ENCODE data around the gene ESR1. TPM values are rescaled to one million over a fixed set of nuclear protein-coding genes. Genes with fewer than 3 reads are reported as not detected.

ESR1 gene
- total RNA-seq, 2 experiments from 2014 or later, result 0.38 to 0.79 TPM

GRCh38 chr6:152002306-152002705 lies 194.8 kb downstream of the ESR1 start:
- CTCF ChIA-PET, result no interaction called here

GRCh38 chr6:152004036-152004566 lies 196.6 kb downstream of the ESR1 start:
- Mint-ChIP-seq H3K27me3 (no peaks in the 10 kb centered on the region), H3K9me3 (no peaks in the 10 kb centered on the region), H3K36me3 (ENCODE audit: low read depth) (no peaks in the 10 kb centered on the region), H3K4me3 (no peak overlapping the region), H3K4me1 (ENCODE audit: low read depth) (no peaks in the 10 kb centered on the region), H3K27ac (no peak overlapping the region)
- ATAC-seq (no peak), DNase-seq (no peak)
- POLR2A ChIA-PET, result no interaction called here
- CTCF ChIA-PET, result no interaction called here
- TF ChIP-seq CTCF (IDR thresholded peaks at IDR 0.05), result no peak
- intact Hi-C loops (cut with micrococcal nuclease), result no loop called here

More at GRCh38 chr6:152002306-152002705, 194.8 kb downstream of the ESR1 start:
- no peak for ATAC-seq
- H3K27ac Mint-ChIP-seq, result no peak overlapping the region
- no peaks in the 10 kb centered on the region for H3K27me3 Mint-ChIP-seq
- H3K36me3 Mint-ChIP-seq (ENCODE audit: low read depth), result no peaks in the 10 kb centered on the region
- POLR2A ChIA-PET, result no interaction called here
- H3K4me1 Mint-ChIP-seq (ENCODE audit: low read depth), result no peaks in the 10 kb centered on the region
- no peaks in the 10 kb centered on the region for H3K9me3 Mint-ChIP-seq
- intact Hi-C loops (cut with micrococcal nuclease), result no loop called here
- no peak for TF ChIP-seq CTCF (IDR thresholded peaks at IDR 0.05)
- no peak for DNase-seq
- no peak overlapping the region for H3K4me3 Mint-ChIP-seq

- Mint-ChIP-seq H3K4me1 (ENCODE audit: low read depth) (no peaks in the 10 kb centered on the region), H3K4me3 (no peak overlapping the region), H3K27ac (no peak overlapping the region), H3K9me3 (no peaks in the 10 kb centered on the region), H3K36me3 (ENCODE audit: low read depth) (no peaks in the 10 kb centered on the region), H3K27me3 (no peaks in the 10 kb centered on the region)
- ChIA-PET POLR2A (no interaction called here), CTCF (no interaction called here)
- ATAC-seq, result no peak
- TF ChIP-seq CTCF (IDR thresholded peaks at IDR 0.05), result no peak
- intact Hi-C loops (cut with micrococcal nuclease), result no loop called here
- no peak for DNase-seq
Observed at GRCh38 chr6:152004896-152005295, 197.4 kb downstream of the ESR1 start.

GRCh38 chr6:152008779-152009178 lies 201.3 kb downstream of the ESR1 start:
- Mint-ChIP-seq H3K27me3 (no peaks in the 10 kb centered on the region), H3K4me1 (ENCODE audit: low read depth) (no peaks in the 10 kb centered on the region), H3K27ac (no peak overlapping the region), H3K9me3 (no peaks in the 10 kb centered on the region), H3K4me3 (no peak overlapping the region), H3K36me3 (ENCODE audit: low read depth) (no peaks in the 10 kb centered on the region)
- intact Hi-C loops (cut with micrococcal nuclease), result no loop called here
- ChIA-PET CTCF (no interaction called here), POLR2A (no interaction called here)
- ATAC-seq, result no peak
- no peak for DNase-seq
- TF ChIP-seq CTCF (IDR thresholded peaks at IDR 0.05), result no peak

- H3K4me1 Mint-ChIP-seq (ENCODE audit: low read depth), result no peaks in the 10 kb centered on the region
- no peak overlapping the region for H3K4me3 Mint-ChIP-seq
- H3K27me3 Mint-ChIP-seq, result peaks cover 3% of the 10 kb centered on the region
- H3K36me3 Mint-ChIP-seq (ENCODE audit: low read depth), result no peaks in the 10 kb centered on the region
- intact Hi-C loops (cut with micrococcal nuclease), result no loop called here
- no peak for TF ChIP-seq CTCF (IDR thresholded peaks at IDR 0.05)
- ChIA-PET POLR2A (no interaction called here), CTCF (no interaction called here)
- no peaks in the 10 kb centered on the region for H3K9me3 Mint-ChIP-seq
- H3K27ac Mint-ChIP-seq, result no peak overlapping the region
- ATAC-seq (no peak), DNase-seq (no peak)
Observed at GRCh38 chr6:152012227-152012626, 204.7 kb downstream of the ESR1 start.
